ENCODE data around the gene PLEKHA4.

Gene PLEKHA4

GRCh38 chr19:48879025-48879637 lies 10.7 kb upstream of the PLEKHA4 start:
- TF ChIP-seq MAX (IDR thresholded peaks at IDR 0.05) (no peak), RAD21 (IDR thresholded peaks at IDR 0.05; ENCODE audit: low read depth) (no peak), CEBPB (IDR thresholded peaks at IDR 0.05) (no peak), NFIC (IDR thresholded peaks at IDR 0.05) (no peak), EP300 (IDR thresholded peaks at IDR 0.05; ENCODE audit: borderline replicate concordance) (no peak), CREB1 (IDR thresholded peaks at IDR 0.05; ENCODE audit: low read depth) (no peak), YY1 (IDR thresholded peaks at IDR 0.05; ENCODE audit: low read depth) (no peak), TCF12 (IDR thresholded peaks at IDR 0.05; ENCODE audit: low read depth) (no peak), TEAD4 (IDR thresholded peaks at IDR 0.05) (no peak)

GRCh38 chr19:48878196-48879024 lies 10.0 kb upstream of the PLEKHA4 start:
- TF ChIP-seq TEAD4 (IDR thresholded peaks at IDR 0.05) (no peak), CREB1 (IDR thresholded peaks at IDR 0.05; ENCODE audit: low read depth) (no peak), EP300 (IDR thresholded peaks at IDR 0.05; ENCODE audit: borderline replicate concordance) (no peak), MAX (IDR thresholded peaks at IDR 0.05) (no peak), TAF1 (IDR thresholded peaks at IDR 0.05; ENCODE audit: low read depth) (no peak), YY1 (IDR thresholded peaks at IDR 0.05; ENCODE audit: low read depth) (no peak), REST (IDR thresholded peaks at IDR 0.05; ENCODE audit: low read depth) (no peak), FOXM1 (IDR thresholded peaks at IDR 0.05; ENCODE audit: borderline replicate concordance, low read depth) (no peak), EGR1 (IDR thresholded peaks at IDR 0.05) (no peak), TCF12 (IDR thresholded peaks at IDR 0.05; ENCODE audit: low read depth) (no peak), ZBTB7A (IDR thresholded peaks at IDR 0.05; ENCODE audit: low read depth) (no peak), CEBPB (IDR thresholded peaks at IDR 0.05) (no peak), USF1 (IDR thresholded peaks at IDR 0.05) (no peak), NFIC (IDR thresholded peaks at IDR 0.05) (no peak), RAD21 (IDR thresholded peaks at IDR 0.05; ENCODE audit: low read depth) (no peak)

- TF ChIP-seq YY1 (IDR thresholded peaks at IDR 0.05; ENCODE audit: low read depth): no peak
- no peak for TF ChIP-seq CREB1 (IDR thresholded peaks at IDR 0.05; ENCODE audit: low read depth)
- no peak for TF ChIP-seq NFIC (IDR thresholded peaks at IDR 0.05)
- TF ChIP-seq FOXM1 (IDR thresholded peaks at IDR 0.05; ENCODE audit: borderline replicate concordance, low read depth): no peak
- TF ChIP-seq REST (IDR thresholded peaks at IDR 0.05; ENCODE audit: low read depth): no peak
- TF ChIP-seq TAF1 (IDR thresholded peaks at IDR 0.05; ENCODE audit: low read depth): no peak
- no peak for TF ChIP-seq EP300 (IDR thresholded peaks at IDR 0.05; ENCODE audit: borderline replicate concordance)
- TF ChIP-seq TCF12 (IDR thresholded peaks at IDR 0.05; ENCODE audit: low read depth): no peak
Measured at GRCh38 chr19:48877855-48878195, 9.4 kb upstream of the PLEKHA4 start.

GRCh38 chr19:48876043-48876981 lies 7.9 kb upstream of the PLEKHA4 start:
- 0 out of 2 replicates have a peak, but pooled peaks have one; percentile 27 for TF ChIP-seq NFIC (IDR thresholded peaks at IDR 0.05)

- TF ChIP-seq TEAD4 (IDR thresholded peaks at IDR 0.05) (no peak), NFIC (IDR thresholded peaks at IDR 0.05) (peak; percentile 84)
Measured at GRCh38 chr19:48874303-48875135, 6.1 kb upstream of the PLEKHA4 start.
